Neural cell (in vitro differentiated cells): ENCODE data around the gene DOCK4. TPM values are rescaled to one million over a fixed set of nuclear protein-coding genes. Genes with fewer than 3 reads are reported as not detected.

Experiments used
- H2AFZ ChIP-seq: fragments of 200-600, 300-800 bp; sonication (generic), shearing (Covaris generic); 2 replicates; pipeline ENCODE4 v1.6.0; 2014; ENCODE audit warnings: low read depth, mild to moderate bottlenecking, antibody characterized with exemption, low read length, moderate library complexity
- H3F3A ChIP-seq: fragments of 200-600 bp; shearing (Covaris generic); 2 replicates; pipeline ENCODE4 v1.6.1; 2016; ENCODE audit warnings: mild to moderate bottlenecking, moderate library complexity, mixed read lengths, antibody characterized with exemption, low read length; ENCODE audit not compliant: insufficient read depth, poor library complexity, severe bottlenecking
- H3K27ac ChIP-seq: fragments of 200-600, 300-800 bp; sonication (generic), shearing (Covaris generic); 2 replicates; pipeline ENCODE4 v1.5.1; 2014; ENCODE audit warnings: mild to moderate bottlenecking, low read length, moderate library complexity
- H3K27me3 ChIP-seq: fragments of 300-800, 200-600 bp; sonication (generic), shearing (Covaris generic); 2 replicates; pipeline ENCODE4 v1.6.0; 2014; ENCODE audit warnings: mild to moderate bottlenecking, low read depth, low read length, moderate library complexity; ENCODE audit not compliant: insufficient read depth
- H3K36me3 ChIP-seq: fragments of 300-800, 200-600 bp; sonication (generic), shearing (Covaris generic); 2 replicates; pipeline ENCODE4 v1.5.1; 2014; ENCODE audit warnings: mild to moderate bottlenecking, antibody characterized with exemption, low read length, moderate library complexity; ENCODE audit not compliant: insufficient read depth
- H3K4me2 ChIP-seq: fragments of 300-800, 200-600 bp; sonication (generic), shearing (Covaris generic); 2 replicates; pipeline ENCODE4 v1.6.0; 2014; ENCODE audit warnings: mild to moderate bottlenecking, low read length
- H3K4me3 ChIP-seq: fragments of 300-800, 200-600 bp; sonication (generic), shearing (Covaris generic); 2 replicates; pipeline ENCODE4 v1.5.1; 2014; ENCODE audit warnings: mild to moderate bottlenecking, low read length, moderate library complexity
- H3K79me2 ChIP-seq: fragments of 200-600 bp; shearing (Covaris generic); replicated peaks from 2 replicates; pipeline ENCODE4 v1.6.0; 2014; ENCODE audit warnings: mild to moderate bottlenecking, low read length, moderate library complexity; ENCODE audit not compliant: insufficient read depth
- H3K9ac ChIP-seq: fragments of 300-800, 200-600 bp; sonication (generic), shearing (Covaris generic); 2 replicates; pipeline ENCODE4 v1.6.1; 2016; ENCODE audit warnings: mild to moderate bottlenecking, low read length, mixed read lengths
- H3K9me2 ChIP-seq: fragments of 200-600 bp; shearing (Covaris generic); 2 replicates; pipeline ENCODE4 v1.6.1; 2016; ENCODE audit warnings: mild to moderate bottlenecking, low read length, mixed read lengths; ENCODE audit not compliant: insufficient read depth
- H3K9me3 ChIP-seq: fragments of 200-600, 300-800 bp; sonication (generic), shearing (Covaris generic); 2 replicates; pipeline ENCODE4 v1.6.1; 2016; ENCODE audit warnings: mild to moderate bottlenecking, mixed run types, low read length, moderate library complexity, mixed read lengths
- H4K20me1 ChIP-seq: fragments of 200-600 bp; shearing (Covaris generic); 2 replicates; pipeline ENCODE4 v1.6.1; 2016; ENCODE audit warnings: mild to moderate bottlenecking, mixed run types; ENCODE audit not compliant: insufficient read depth
- EP300 ChIP-seq: fragments of 450-650 bp; conservative IDR thresholded peaks from 2 replicates; pipeline ENCODE4 v1.6.1; 2014; ENCODE audit warnings: antibody characterized with exemption, mild to moderate bottlenecking, moderate library complexity; ENCODE audit not compliant: poor library complexity, severe bottlenecking
- EZH2 ChIP-seq: fragments of 200-600, 300-800 bp; shearing (Covaris generic), sonication (generic); IDR thresholded peaks from 2 replicates; pipeline ENCODE4 v1.6.1; 2014; ENCODE audit warnings: antibody characterized with exemption, low read length, borderline replicate concordance, mild to moderate bottlenecking; ENCODE audit not compliant: insufficient read depth, poor library complexity, severe bottlenecking
- MXI1 ChIP-seq: fragments of 450-650 bp; conservative IDR thresholded peaks from 2 replicates; pipeline ENCODE4 v1.6.1; 2014; ENCODE audit warnings: antibody characterized with exemption, mild to moderate bottlenecking; ENCODE audit not compliant: poor library complexity, severe bottlenecking
- POLR2AphosphoS5 ChIP-seq: IDR thresholded peaks from 2 replicates; pipeline ENCODE4 v1.6.1; 2012
- RAD21 ChIP-seq: fragments of 450-650 bp; conservative IDR thresholded peaks from 2 replicates; pipeline ENCODE4 v1.6.1; 2014; ENCODE audit warnings: antibody characterized with exemption, mild to moderate bottlenecking, moderate library complexity
- SMC3 ChIP-seq: fragments of 450-650 bp; conservative IDR thresholded peaks from 2 replicates; pipeline ENCODE4 v1.6.1; 2014; ENCODE audit warnings: antibody characterized with exemption, mild to moderate bottlenecking, moderate library complexity; ENCODE audit not compliant: poor library complexity
- TAF1 ChIP-seq: IDR thresholded peaks from 2 replicates; pipeline ENCODE4 v1.6.1; 2012; ENCODE audit warnings: low read depth
- polyA plus RNA-seq: library from polyadenylated mRNA; depleted of rRNA; stranded (reverse); fragments of >200 nt; gene quantifications from 2 replicates; pipeline ENCODE4 v1.2.3, GENCODE V29; 2014
- TF ChIP-seq, protein P1 (sequence below): fragments of 450-650 bp; IDR thresholded peaks from 2 replicates; pipeline ENCODE4 v1.5.1; 2014; ENCODE audit warnings: antibody characterized with exemption, mild to moderate bottlenecking, moderate library complexity; ENCODE audit not compliant: poor library complexity, severe bottlenecking
- TF ChIP-seq, protein P2 (sequence below): IDR thresholded peaks from 2 replicates; pipeline ENCODE4 v1.6.1; 2012; ENCODE audit warnings: borderline replicate concordance

The DOCK4 gene
- polyA plus RNA-seq, 1 donor from 2014 or later, result 28.1 TPM

DNA sequence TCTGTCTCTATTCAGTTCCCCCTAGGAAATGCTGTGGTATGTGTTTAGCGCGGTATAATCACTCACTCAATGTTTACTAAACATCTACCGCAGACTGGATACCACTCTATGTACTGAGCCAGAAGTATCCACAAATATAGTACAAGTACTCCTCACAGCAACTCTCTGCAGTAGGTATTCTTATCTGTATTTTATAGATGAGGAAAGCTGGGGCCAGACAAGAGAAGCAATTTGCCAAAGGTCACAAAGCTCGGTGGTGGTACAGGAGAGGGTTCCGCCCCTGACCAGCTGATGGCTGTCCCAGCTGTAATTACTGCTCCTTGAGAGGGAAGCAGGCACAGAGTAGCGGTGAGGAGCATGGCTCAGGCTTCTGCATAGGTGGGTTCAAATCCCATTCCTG, 184.1 kb downstream of the DOCK4 start:
- Histone ChIP-seq H3K27me3 (no peaks in the 10 kb centered on the region), H3K4me2 (no peak overlapping the region), H3K27ac (no peak overlapping the region), H3K4me3 (no peak overlapping the region), H2AFZ (no peak overlapping the region), H3K36me3 (no peaks in the 10 kb centered on the region), H3K9me2 (no peaks in the 10 kb centered on the region), H3K79me2 (no peaks in the 10 kb centered on the region), H3K9ac (no peak overlapping the region), H3F3A (no peaks in the 10 kb centered on the region), H4K20me1 (no peaks in the 10 kb centered on the region), H3K9me3 (no peaks in the 10 kb centered on the region)
- TF ChIP-seq POLR2AphosphoS5 (no peak), MXI1 (no peak), TAF1 (no peak), RAD21 (no peak), SMC3 (no peak), EZH2 (no peak), EP300 (no peak)
- TF ChIP-seq, protein P1, sequence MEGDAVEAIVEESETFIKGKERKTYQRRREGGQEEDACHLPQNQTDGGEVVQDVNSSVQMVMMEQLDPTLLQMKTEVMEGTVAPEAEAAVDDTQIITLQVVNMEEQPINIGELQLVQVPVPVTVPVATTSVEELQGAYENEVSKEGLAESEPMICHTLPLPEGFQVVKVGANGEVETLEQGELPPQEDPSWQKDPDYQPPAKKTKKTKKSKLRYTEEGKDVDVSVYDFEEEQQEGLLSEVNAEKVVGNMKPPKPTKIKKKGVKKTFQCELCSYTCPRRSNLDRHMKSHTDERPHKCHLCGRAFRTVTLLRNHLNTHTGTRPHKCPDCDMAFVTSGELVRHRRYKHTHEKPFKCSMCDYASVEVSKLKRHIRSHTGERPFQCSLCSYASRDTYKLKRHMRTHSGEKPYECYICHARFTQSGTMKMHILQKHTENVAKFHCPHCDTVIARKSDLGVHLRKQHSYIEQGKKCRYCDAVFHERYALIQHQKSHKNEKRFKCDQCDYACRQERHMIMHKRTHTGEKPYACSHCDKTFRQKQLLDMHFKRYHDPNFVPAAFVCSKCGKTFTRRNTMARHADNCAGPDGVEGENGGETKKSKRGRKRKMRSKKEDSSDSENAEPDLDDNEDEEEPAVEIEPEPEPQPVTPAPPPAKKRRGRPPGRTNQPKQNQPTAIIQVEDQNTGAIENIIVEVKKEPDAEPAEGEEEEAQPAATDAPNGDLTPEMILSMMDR, result no peak
- TF ChIP-seq, protein P2, sequence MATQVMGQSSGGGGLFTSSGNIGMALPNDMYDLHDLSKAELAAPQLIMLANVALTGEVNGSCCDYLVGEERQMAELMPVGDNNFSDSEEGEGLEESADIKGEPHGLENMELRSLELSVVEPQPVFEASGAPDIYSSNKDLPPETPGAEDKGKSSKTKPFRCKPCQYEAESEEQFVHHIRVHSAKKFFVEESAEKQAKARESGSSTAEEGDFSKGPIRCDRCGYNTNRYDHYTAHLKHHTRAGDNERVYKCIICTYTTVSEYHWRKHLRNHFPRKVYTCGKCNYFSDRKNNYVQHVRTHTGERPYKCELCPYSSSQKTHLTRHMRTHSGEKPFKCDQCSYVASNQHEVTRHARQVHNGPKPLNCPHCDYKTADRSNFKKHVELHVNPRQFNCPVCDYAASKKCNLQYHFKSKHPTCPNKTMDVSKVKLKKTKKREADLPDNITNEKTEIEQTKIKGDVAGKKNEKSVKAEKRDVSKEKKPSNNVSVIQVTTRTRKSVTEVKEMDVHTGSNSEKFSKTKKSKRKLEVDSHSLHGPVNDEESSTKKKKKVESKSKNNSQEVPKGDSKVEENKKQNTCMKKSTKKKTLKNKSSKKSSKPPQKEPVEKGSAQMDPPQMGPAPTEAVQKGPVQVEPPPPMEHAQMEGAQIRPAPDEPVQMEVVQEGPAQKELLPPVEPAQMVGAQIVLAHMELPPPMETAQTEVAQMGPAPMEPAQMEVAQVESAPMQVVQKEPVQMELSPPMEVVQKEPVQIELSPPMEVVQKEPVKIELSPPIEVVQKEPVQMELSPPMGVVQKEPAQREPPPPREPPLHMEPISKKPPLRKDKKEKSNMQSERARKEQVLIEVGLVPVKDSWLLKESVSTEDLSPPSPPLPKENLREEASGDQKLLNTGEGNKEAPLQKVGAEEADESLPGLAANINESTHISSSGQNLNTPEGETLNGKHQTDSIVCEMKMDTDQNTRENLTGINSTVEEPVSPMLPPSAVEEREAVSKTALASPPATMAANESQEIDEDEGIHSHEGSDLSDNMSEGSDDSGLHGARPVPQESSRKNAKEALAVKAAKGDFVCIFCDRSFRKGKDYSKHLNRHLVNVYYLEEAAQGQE, result no peak

DNA sequence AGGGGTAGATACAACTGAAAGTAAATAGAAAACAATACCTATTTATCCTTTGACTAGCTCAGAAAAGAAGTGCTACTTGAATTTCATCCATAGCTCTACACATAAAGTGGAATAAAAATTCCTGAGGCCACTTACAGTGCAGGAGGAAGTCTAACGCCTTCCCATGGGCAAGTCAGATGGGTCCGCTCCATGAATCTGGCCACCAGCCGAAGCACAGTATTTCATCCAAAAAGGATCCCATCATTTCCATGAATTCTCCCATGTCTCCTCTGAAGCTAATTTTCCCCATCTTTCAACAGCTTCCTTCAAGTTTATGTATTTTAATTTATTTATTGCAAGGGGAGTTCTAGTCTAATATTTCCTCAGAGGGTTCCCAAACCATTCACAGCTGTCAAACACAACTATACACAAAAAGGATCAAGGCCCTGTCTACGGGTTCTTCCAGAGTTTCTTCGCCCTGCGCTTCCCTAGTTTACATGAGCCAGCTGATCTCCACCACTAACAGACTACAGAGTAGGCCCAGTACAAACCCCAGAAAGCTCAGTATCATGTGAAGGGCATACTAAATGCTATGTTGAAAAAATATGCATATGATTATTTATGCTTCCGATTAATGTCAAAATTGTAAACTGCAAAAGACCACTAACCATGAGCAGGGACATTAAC, 184.7 kb downstream of the DOCK4 start:
- TF ChIP-seq, protein P1, result no peak
- no peak for TF ChIP-seq EZH2
- TF ChIP-seq SMC3, result no peak

More for the DNA sequence above, 184.7 kb downstream of the DOCK4 start:
- Histone ChIP-seq H3K9me3 (no peaks in the 10 kb centered on the region), H3K36me3 (no peaks in the 10 kb centered on the region), H3K27ac (no peak overlapping the region), H3K27me3 (no peaks in the 10 kb centered on the region), H3K4me2 (no peak overlapping the region), H3K4me3 (no peak overlapping the region), H3K9ac (no peak overlapping the region), H3F3A (no peaks in the 10 kb centered on the region), H3K9me2 (no peaks in the 10 kb centered on the region), H2AFZ (no peak overlapping the region), H4K20me1 (no peaks in the 10 kb centered on the region), H3K79me2 (no peaks in the 10 kb centered on the region)
